HL-60 (cell line): ENCODE data around the gene CYP4A22.
"Not testable (repeated sequence)": the region's sequence is repeated elsewhere in the genome, so short reads cannot be mapped to it uniquely, and the experiment has no call there.

Experiments used
- GABPA ChIP-seq: IDR thresholded peaks from 2 replicates; pipeline ENCODE4 v1.6.1; 2012; ENCODE audit warnings: low read depth
- SPI1 ChIP-seq: IDR thresholded peaks from 2 replicates; pipeline ENCODE4 v1.6.1; 2012; ENCODE audit warnings: low read depth, mild to moderate bottlenecking, borderline replicate concordance
- TF ChIP-seq, protein P1 (sequence below): IDR thresholded peaks from one replicate; pipeline ENCODE4 v1.5.1; 2011; ENCODE audit warnings: low read length, control low read depth, inconsistent platforms; ENCODE audit not compliant: insufficient read depth

- TF ChIP-seq, protein P1, sequence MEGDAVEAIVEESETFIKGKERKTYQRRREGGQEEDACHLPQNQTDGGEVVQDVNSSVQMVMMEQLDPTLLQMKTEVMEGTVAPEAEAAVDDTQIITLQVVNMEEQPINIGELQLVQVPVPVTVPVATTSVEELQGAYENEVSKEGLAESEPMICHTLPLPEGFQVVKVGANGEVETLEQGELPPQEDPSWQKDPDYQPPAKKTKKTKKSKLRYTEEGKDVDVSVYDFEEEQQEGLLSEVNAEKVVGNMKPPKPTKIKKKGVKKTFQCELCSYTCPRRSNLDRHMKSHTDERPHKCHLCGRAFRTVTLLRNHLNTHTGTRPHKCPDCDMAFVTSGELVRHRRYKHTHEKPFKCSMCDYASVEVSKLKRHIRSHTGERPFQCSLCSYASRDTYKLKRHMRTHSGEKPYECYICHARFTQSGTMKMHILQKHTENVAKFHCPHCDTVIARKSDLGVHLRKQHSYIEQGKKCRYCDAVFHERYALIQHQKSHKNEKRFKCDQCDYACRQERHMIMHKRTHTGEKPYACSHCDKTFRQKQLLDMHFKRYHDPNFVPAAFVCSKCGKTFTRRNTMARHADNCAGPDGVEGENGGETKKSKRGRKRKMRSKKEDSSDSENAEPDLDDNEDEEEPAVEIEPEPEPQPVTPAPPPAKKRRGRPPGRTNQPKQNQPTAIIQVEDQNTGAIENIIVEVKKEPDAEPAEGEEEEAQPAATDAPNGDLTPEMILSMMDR: not testable (repeated sequence)
- not testable (repeated sequence) for TF ChIP-seq GABPA, SPI1
These were observed 7.6 kb upstream of the CYP4A22 start for GRCh38 chr1:47129489-47130230.
